Keratinocyte (primary cell): ENCODE results near the gene MICU2. TPM values are rescaled to one million over a fixed set of nuclear protein-coding genes. Genes with fewer than 3 reads are reported as not detected.
A peak's percentile ranks its signal among the peaks of the same experiment; 100 is the strongest.

Experiments used
- DNase-seq: peaks from one replicate; pipeline ENCODE4 v3.0.0-alpha.2; 2011; ENCODE audit warnings: low read depth, missing footprints, low spot score
- FAIRE-seq: peaks from 2 replicates; lab custom pipeline; 2011; peaks lifted over from hg19 to GRCh38; lab: Jason Lieb, UNC
- H2AFZ ChIP-seq: 2 replicates; pipeline ENCODE4 v1.6.0; 2012; ENCODE audit warnings: low read length, control low read depth, inconsistent platforms; ENCODE audit not compliant: control insufficient read depth
- H3K27ac ChIP-seq: 2 replicates; pipeline ENCODE4 v1.5.1; 2011; ENCODE audit warnings: low read length; ENCODE audit not compliant: control insufficient read depth, insufficient read depth
- H3K27me3 ChIP-seq: 3 replicates; pipeline ENCODE4 v1.6.0; 2011; ENCODE audit warnings: low read length; ENCODE audit not compliant: control insufficient read depth, insufficient read depth; ENCODE audit errors: extremely low read depth
- H3K36me3 ChIP-seq, 2 experiments: 2 replicates in 1 of 2; 3 replicates in 1 of 2; pipeline ENCODE4 v1.5.1; 2011; ENCODE audit warnings: low read length in 2 of 2, mild to moderate bottlenecking in 1 of 2; ENCODE audit not compliant: control insufficient read depth in 2 of 2, insufficient read depth in 2 of 2; ENCODE audit errors: extremely low read depth in 1 of 2
- H3K4me1 ChIP-seq: 3 replicates; pipeline ENCODE4 v1.5.1; 2011; ENCODE audit warnings: low read length; ENCODE audit not compliant: control insufficient read depth, insufficient read depth; ENCODE audit errors: extremely low read depth
- H3K4me2 ChIP-seq: 3 replicates; pipeline ENCODE4 v1.6.0; 2011; ENCODE audit warnings: low read depth, low read length; ENCODE audit not compliant: control insufficient read depth, insufficient read depth; ENCODE audit errors: extremely low read depth
- H3K4me3 ChIP-seq, 3 experiments: fragments of 200-600 bp in 1 of 3; sonication (generic) in 1 of 3; 2 replicates in 2 of 3; 3 replicates in 1 of 3; pipeline ENCODE4 v1.5.1; 2011 to 2016; ENCODE audit warnings: low read length in 3 of 3, mild to moderate bottlenecking in 3 of 3, control low read depth in 2 of 3, inconsistent platforms in 1 of 3, low read depth in 1 of 3, mixed read lengths in 1 of 3, mixed run types in 1 of 3, moderate library complexity in 1 of 3; ENCODE audit not compliant: control insufficient read depth in 2 of 3, insufficient read depth in 2 of 3; ENCODE audit errors: extremely low read depth in 1 of 3
- H3K79me2 ChIP-seq: 2 replicates; pipeline ENCODE4 v1.6.0; 2012; ENCODE audit warnings: low read length; ENCODE audit not compliant: control insufficient read depth, insufficient read depth
- H3K9ac ChIP-seq: 3 replicates; pipeline ENCODE4 v1.6.0; 2011; ENCODE audit warnings: low read length; ENCODE audit not compliant: control insufficient read depth, insufficient read depth; ENCODE audit errors: extremely low read depth
- H3K9me1 ChIP-seq: 3 replicates; pipeline ENCODE4 v1.6.0; 2011; ENCODE audit warnings: low read length; ENCODE audit not compliant: control insufficient read depth, insufficient read depth; ENCODE audit errors: extremely low read depth
- H3K9me3 ChIP-seq: 2 replicates; pipeline ENCODE4 v1.5.1; 2012; ENCODE audit warnings: low read depth, low read length; ENCODE audit not compliant: control insufficient read depth
- H4K20me1 ChIP-seq: 3 replicates; pipeline ENCODE4 v1.6.0; 2011; ENCODE audit warnings: low read length; ENCODE audit not compliant: control insufficient read depth, insufficient read depth; ENCODE audit errors: extremely low read depth
- CTCF ChIP-seq, 3 experiments: IDR thresholded peaks in 1 of 3; conservative IDR thresholded peaks in 1 of 3; optimal IDR thresholded peaks in 1 of 3; 2 replicates in 2 of 3; 3 replicates in 1 of 3; pipeline versions ENCODE3 to v1.5.1; 2011; ENCODE audit warnings: low read length in 3 of 3, mild to moderate bottlenecking in 3 of 3, moderate library complexity in 2 of 3, control low read depth in 1 of 3, inconsistent platforms in 1 of 3; ENCODE audit not compliant: insufficient read depth in 2 of 3; ENCODE audit errors: extremely low read depth in 1 of 3
- EZH2 ChIP-seq: IDR thresholded peaks from one replicate; pipeline ENCODE4 v1.6.1; 2012; ENCODE audit warnings: inconsistent platforms, mild to moderate bottlenecking, low read length, moderate library complexity
- dilution Hi-C: fragments of 300-500 bp; cut with MboI; formaldehyde crosslinking; loops from one replicate; pipeline ENCODE4 v1.7.0; 2020; ENCODE audit warnings: low sequenced_read_pairs; ENCODE audit not compliant: extremely low pct_ligation_motif_present
- polyA plus RNA-seq, 5 experiments: library from polyadenylated mRNA; depleted of rRNA in 3 of 5; stranded (reverse) in 3 of 5; stranded (forward) in 1 of 5; unstranded in 1 of 5; fragments of >200 nt; gene quantifications; 1 replicate in 1 of 5; 2 replicates in 3 of 5; 3 replicates in 1 of 5; pipeline versions ENCODE4 v1.2.1 to v1.2.3, GENCODE V29; 2011 to 2012; ENCODE audit warnings: missing spikeins in 2 of 5, low read depth in 1 of 5, low replicate concordance in 1 of 5

Gene MICU2
- polyA plus RNA-seq, 1 donor (not counting 4 experiments of a cell fraction or from before 2014, with no cell fraction given): 42.9 TPM

GRCh38 chr13:21637296-21637695, 33.3 kb upstream of the MICU2 start:
- peak overlapping the region; percentile 68 for H3K27ac ChIP-seq
- peak; percentile 95 for DNase-seq
- no peaks in the 10 kb centered on the region for H3K27me3 ChIP-seq
- peak overlapping the region in 1 of 3 experiments; percentile 35 for H3K4me3 ChIP-seq
- peak overlapping the region; percentile 36 for H3K9ac ChIP-seq
- TF ChIP-seq EZH2 (no peak), CTCF (optimal IDR thresholded peaks at IDR 0.05 in 1 of 3, IDR thresholded peaks at IDR 0.05 in 1 of 3, conservative IDR thresholded peaks at IDR 0.05 in 1 of 3; ENCODE audit: extremely low read depth in 1 of 3, insufficient read depth in 2 of 3, low read length in 3 of 3) (no peak)
- no peaks in the 10 kb centered on the region for H3K9me1 ChIP-seq
- dilution Hi-C loops: no loop called here
- no peaks in the 10 kb centered on the region for H3K36me3 ChIP-seq
- H3K79me2 ChIP-seq: no peaks in the 10 kb centered on the region
- peaks cover 36% of the 10 kb centered on the region for H3K4me1 ChIP-seq
- peak overlapping the region; percentile 38 for H2AFZ ChIP-seq
- peak; percentile 96 for FAIRE-seq
- H3K4me2 ChIP-seq: peak overlapping the region; percentile 77
- H3K9me3 ChIP-seq: no peaks in the 10 kb centered on the region
- no peaks in the 10 kb centered on the region for H4K20me1 ChIP-seq

- TF ChIP-seq EZH2 (no peak), CTCF (optimal IDR thresholded peaks at IDR 0.05 in 1 of 3, IDR thresholded peaks at IDR 0.05 in 1 of 3, conservative IDR thresholded peaks at IDR 0.05 in 1 of 3; ENCODE audit: extremely low read depth in 1 of 3, insufficient read depth in 2 of 3, low read length in 3 of 3) (no peak)
- no peaks in the 10 kb centered on the region for H3K79me2 ChIP-seq
- no peaks in the 10 kb centered on the region for H3K9me3 ChIP-seq
- no peaks in the 10 kb centered on the region for H3K36me3 ChIP-seq
- H3K4me2 ChIP-seq: no peak overlapping the region
- no peaks in the 10 kb centered on the region for H3K27me3 ChIP-seq
- H4K20me1 ChIP-seq: no peaks in the 10 kb centered on the region
- dilution Hi-C loops: no loop called here
- no peak overlapping the region for H3K27ac ChIP-seq
- H2AFZ ChIP-seq: no peak overlapping the region
- H3K9ac ChIP-seq: no peak overlapping the region
- no peak overlapping the region for H3K4me3 ChIP-seq
- no peaks in the 10 kb centered on the region for H3K9me1 ChIP-seq
- DNase-seq: no peak
- no peak for FAIRE-seq
- peaks cover 30% of the 10 kb centered on the region for H3K4me1 ChIP-seq
These were observed 32.7 kb upstream of the MICU2 start for GRCh38 chr13:21636656-21637055.
